Chondrocyte (in vitro differentiated cells): ENCODE data around the gene GNA12. TPM values are rescaled to one million over a fixed set of nuclear protein-coding genes. Genes with fewer than 3 reads are reported as not detected.

Experiments used
- DNase-seq: peaks from one replicate; pipeline ENCODE4 v3.0.0; 2021; ENCODE audit warnings: mixed read lengths, low spot score
- H3K27ac Mint-ChIP-seq: one replicate; pipeline ENCODE4 v1.8.0; 2021; ENCODE audit warnings: mild to moderate bottlenecking, moderate library complexity, mixed read lengths; ENCODE audit not compliant: unreplicated experiment
- H3K27me3 Mint-ChIP-seq: 2 replicates; pipeline ENCODE4 v1.8.0; 2021; ENCODE audit warnings: low read depth, mixed read lengths
- H3K36me3 Mint-ChIP-seq: 2 replicates; pipeline ENCODE4 v1.8.0; 2021; ENCODE audit warnings: low read depth, mixed read lengths
- H3K4me1 Mint-ChIP-seq: 2 replicates; pipeline ENCODE4 v1.8.0; 2021; ENCODE audit warnings: low read depth, mild to moderate bottlenecking, mixed read lengths
- H3K4me3 Mint-ChIP-seq: one replicate; pipeline ENCODE4 v1.8.0; 2021; ENCODE audit warnings: mild to moderate bottlenecking, moderate library complexity, mixed read lengths; ENCODE audit not compliant: unreplicated experiment
- H3K9me3 Mint-ChIP-seq: 2 replicates; pipeline ENCODE4 v1.8.0; 2021; ENCODE audit warnings: low read depth, mixed read lengths
- total RNA-seq: library from RNA; stranded (reverse); gene quantifications from 3 replicates; pipeline ENCODE4 v1.2.1, GENCODE V29; 2021
- TF ChIP-seq, protein P1 (sequence below): fragments of 200-600 bp; sonication (generic); IDR thresholded peaks from 2 replicates; pipeline ENCODE4 v1.5.0; 2021; ENCODE audit warnings: antibody characterized with exemption, mild to moderate bottlenecking, moderate library complexity

GNA12 gene
- total RNA-seq, 1 donor from 2014 or later: 111 TPM

- Mint-ChIP-seq H3K9me3 (no peaks in the 10 kb centered on the region), H3K4me3 (no peak overlapping the region), H3K27ac (no peak overlapping the region), H3K4me1 (peaks cover 10% of the 10 kb centered on the region), H3K36me3 (peaks cover 20% of the 10 kb centered on the region), H3K27me3 (no peaks in the 10 kb centered on the region)
- TF ChIP-seq, protein P1, sequence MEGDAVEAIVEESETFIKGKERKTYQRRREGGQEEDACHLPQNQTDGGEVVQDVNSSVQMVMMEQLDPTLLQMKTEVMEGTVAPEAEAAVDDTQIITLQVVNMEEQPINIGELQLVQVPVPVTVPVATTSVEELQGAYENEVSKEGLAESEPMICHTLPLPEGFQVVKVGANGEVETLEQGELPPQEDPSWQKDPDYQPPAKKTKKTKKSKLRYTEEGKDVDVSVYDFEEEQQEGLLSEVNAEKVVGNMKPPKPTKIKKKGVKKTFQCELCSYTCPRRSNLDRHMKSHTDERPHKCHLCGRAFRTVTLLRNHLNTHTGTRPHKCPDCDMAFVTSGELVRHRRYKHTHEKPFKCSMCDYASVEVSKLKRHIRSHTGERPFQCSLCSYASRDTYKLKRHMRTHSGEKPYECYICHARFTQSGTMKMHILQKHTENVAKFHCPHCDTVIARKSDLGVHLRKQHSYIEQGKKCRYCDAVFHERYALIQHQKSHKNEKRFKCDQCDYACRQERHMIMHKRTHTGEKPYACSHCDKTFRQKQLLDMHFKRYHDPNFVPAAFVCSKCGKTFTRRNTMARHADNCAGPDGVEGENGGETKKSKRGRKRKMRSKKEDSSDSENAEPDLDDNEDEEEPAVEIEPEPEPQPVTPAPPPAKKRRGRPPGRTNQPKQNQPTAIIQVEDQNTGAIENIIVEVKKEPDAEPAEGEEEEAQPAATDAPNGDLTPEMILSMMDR: no peak
- peak; percentile 79 for DNase-seq
Measured at GRCh38 chr7:2723138-2723850, 120.8 kb downstream of the GNA12 start.

GRCh38 chr7:2722591-2722990 is 121.5 kb downstream of the GNA12 start:
- H3K27me3 Mint-ChIP-seq: no peaks in the 10 kb centered on the region
- H3K36me3 Mint-ChIP-seq: peaks cover 22% of the 10 kb centered on the region
- H3K4me3 Mint-ChIP-seq: no peak overlapping the region
- H3K27ac Mint-ChIP-seq: no peak overlapping the region
- peaks cover 8% of the 10 kb centered on the region for H3K4me1 Mint-ChIP-seq
- DNase-seq: peak; percentile 8
- H3K9me3 Mint-ChIP-seq: no peaks in the 10 kb centered on the region
- TF ChIP-seq, protein P1: no peak

- no peaks in the 10 kb centered on the region for H3K27me3 Mint-ChIP-seq
- TF ChIP-seq, protein P1: no peak
- H3K27ac Mint-ChIP-seq: no peak overlapping the region
- H3K9me3 Mint-ChIP-seq: no peaks in the 10 kb centered on the region
- DNase-seq: peak; percentile 68
- H3K36me3 Mint-ChIP-seq: peaks cover 24% of the 10 kb centered on the region
- H3K4me3 Mint-ChIP-seq: no peak overlapping the region
- peaks cover 15% of the 10 kb centered on the region for H3K4me1 Mint-ChIP-seq
Measured at GRCh38 chr7:2721842-2722241, 122.3 kb downstream of the GNA12 start.

- DNase-seq: no peak
- TF ChIP-seq, protein P1: no peak
- peak overlapping the region; percentile 45 for H3K27ac Mint-ChIP-seq
- peaks cover 33% of the 10 kb centered on the region for H3K4me1 Mint-ChIP-seq
- no peaks in the 10 kb centered on the region for H3K27me3 Mint-ChIP-seq
- no peaks in the 10 kb centered on the region for H3K9me3 Mint-ChIP-seq
- H3K36me3 Mint-ChIP-seq: peaks cover 26% of the 10 kb centered on the region
- H3K4me3 Mint-ChIP-seq: no peak overlapping the region
Measured at GRCh38 chr7:2720024-2720423, 124.1 kb downstream of the GNA12 start.

- TF ChIP-seq, protein P1: peak; percentile 73
- Mint-ChIP-seq H3K9me3 (peaks cover 3% of the 10 kb centered on the region), H3K27me3 (no peaks in the 10 kb centered on the region), H3K4me3 (no peak overlapping the region), H3K36me3 (peaks cover 35% of the 10 kb centered on the region), H3K27ac (peak overlapping the region; percentile 36), H3K4me1 (peaks cover 43% of the 10 kb centered on the region)
- DNase-seq: no peak
Measured at GRCh38 chr7:2719007-2719406, 125.1 kb downstream of the GNA12 start.
